WTC11 (cell line): Measurements from ENCODE around the gene ADGRB3. TPM values are rescaled to one million over a fixed set of nuclear protein-coding genes. Genes with fewer than 3 reads are reported as not detected.
A peak's percentile ranks its signal among the peaks of the same experiment; 100 is the strongest.

ENCODE experiments used
- ATAC-seq: fragments of 200-7000 bp; cut with Tn5 transposase; 2 replicates; pipeline ENCODE4 v1.10.0; 2021; ENCODE audit warnings: mild to moderate bottlenecking, moderate library complexity
- CTCF ChIA-PET: fragments of 300-600 bp; sonication (Branson Sonifier 250); formaldehyde crosslinking; loops from one replicate; lab custom pipeline; 2021; ENCODE audit warnings: antibody characterized with exemption; lab: Charles Lee
- POLR2A ChIA-PET: fragments of 350-600 bp; sonication (Branson Sonifier 250); formaldehyde crosslinking; loops from one replicate; lab custom pipeline; 2021; ENCODE audit warnings: antibody characterized with exemption; lab: Charles Lee
- DNase-seq: peaks from one replicate; pipeline ENCODE4 v3.0.0; 2021; ENCODE audit warnings: low spot score
- H3K27ac Mint-ChIP-seq: 2 replicates; pipeline ENCODE4 v1.8.0; 2021; ENCODE audit warnings: mixed read lengths
- H3K27me3 Mint-ChIP-seq: 2 replicates; pipeline ENCODE4 v1.8.0; 2021; ENCODE audit warnings: low read depth, mild to moderate bottlenecking, moderate library complexity, mixed read lengths
- H3K36me3 Mint-ChIP-seq: 2 replicates; pipeline ENCODE4 v1.8.0; 2021; ENCODE audit warnings: mixed read lengths
- H3K4me1 Mint-ChIP-seq: 2 replicates; pipeline ENCODE4 v1.8.0; 2022; ENCODE audit warnings: mixed read lengths
- H3K4me3 Mint-ChIP-seq: 2 replicates; pipeline ENCODE4 v1.8.0; 2021; ENCODE audit warnings: mild to moderate bottlenecking, moderate library complexity, mixed read lengths
- H3K9me3 Mint-ChIP-seq: 2 replicates; pipeline ENCODE4 v1.8.0; 2021; ENCODE audit warnings: mixed read lengths
- ATF1 ChIP-seq: sonication (generic); formaldehyde crosslinking; IDR thresholded peaks from 2 replicates; pipeline ENCODE4 v1.8.1; 2023; ENCODE audit warnings: mild to moderate bottlenecking, moderate library complexity, missing genetic modification reagents
- ATF3 ChIP-seq: sonication (generic); formaldehyde crosslinking; conservative IDR thresholded peaks from 2 replicates; pipeline ENCODE4 v1.8.1; 2022; ENCODE audit warnings: mild to moderate bottlenecking, missing genetic modification reagents
- CREB1 ChIP-seq: sonication (generic); formaldehyde crosslinking; IDR thresholded peaks from 2 replicates; pipeline ENCODE4 v1.8.0; 2023; ENCODE audit warnings: mild to moderate bottlenecking, missing genetic modification reagents
- E2F1 ChIP-seq: sonication (generic); formaldehyde crosslinking; IDR thresholded peaks from 2 replicates; pipeline ENCODE4 v1.8.0; 2022; ENCODE audit warnings: mild to moderate bottlenecking, missing genetic modification reagents
- E2F4 ChIP-seq: sonication (generic); formaldehyde crosslinking; IDR thresholded peaks from 2 replicates; pipeline ENCODE4 v1.8.1; 2022; ENCODE audit warnings: low read depth, mild to moderate bottlenecking, moderate library complexity, missing genetic modification reagents, borderline replicate concordance
- E2F5 ChIP-seq: sonication (generic); formaldehyde crosslinking; IDR thresholded peaks from 2 replicates; pipeline ENCODE4 v1.8.1; 2022; ENCODE audit warnings: mild to moderate bottlenecking, moderate library complexity, missing genetic modification reagents
- ETV6 ChIP-seq: sonication (generic); formaldehyde crosslinking; IDR thresholded peaks from 2 replicates; pipeline ENCODE4 v1.8.1; 2022; ENCODE audit warnings: mild to moderate bottlenecking, missing genetic modification reagents
- FOXJ3 ChIP-seq: sonication (generic); formaldehyde crosslinking; IDR thresholded peaks from 2 replicates; pipeline ENCODE4 v1.9.0; 2021; ENCODE audit warnings: missing genetic modification reagents, mild to moderate bottlenecking, borderline replicate concordance
- FOXK1 ChIP-seq: sonication (generic); formaldehyde crosslinking; IDR thresholded peaks from 2 replicates; pipeline ENCODE4 v1.8.0; 2022; ENCODE audit warnings: mild to moderate bottlenecking, moderate library complexity, missing genetic modification reagents
- GABPB1 ChIP-seq: sonication (generic); formaldehyde crosslinking; IDR thresholded peaks from 2 replicates; pipeline ENCODE4 v1.8.1; 2023; ENCODE audit warnings: mild to moderate bottlenecking, missing genetic modification reagents
- HMGXB4 ChIP-seq: sonication (generic); formaldehyde crosslinking; IDR thresholded peaks from 2 replicates; pipeline ENCODE4 v1.8.1; 2023; ENCODE audit warnings: mild to moderate bottlenecking, moderate library complexity, missing genetic modification reagents
- JAZF1 ChIP-seq: fragments of 250-450 bp; sonication (Bioruptor Pico); IDR thresholded peaks from 2 replicates; pipeline ENCODE4 v1.9.0; 2021; ENCODE audit warnings: moderate library complexity, mild to moderate bottlenecking, inconsistent platforms
- MAX ChIP-seq: sonication (generic); formaldehyde crosslinking; IDR thresholded peaks from 2 replicates; pipeline ENCODE4 v1.8.0; 2022; ENCODE audit warnings: mild to moderate bottlenecking, missing genetic modification reagents
- MLX ChIP-seq: sonication (generic); formaldehyde crosslinking; IDR thresholded peaks from 2 replicates; pipeline ENCODE4 v1.8.1; 2023; ENCODE audit warnings: mild to moderate bottlenecking, missing genetic modification reagents, moderate library complexity
- MYBL2 ChIP-seq: sonication (generic); formaldehyde crosslinking; IDR thresholded peaks from 2 replicates; pipeline ENCODE4 v1.8.1; 2023; ENCODE audit warnings: mild to moderate bottlenecking, moderate library complexity, missing genetic modification reagents
- TP53 ChIP-seq: sonication (generic); formaldehyde crosslinking; IDR thresholded peaks from 2 replicates; pipeline ENCODE4 v1.8.1; 2023; ENCODE audit warnings: mild to moderate bottlenecking, missing genetic modification reagents
- ZBTB21 ChIP-seq: sonication (generic); formaldehyde crosslinking; IDR thresholded peaks from 2 replicates; pipeline ENCODE4 v1.8.1; 2023; ENCODE audit warnings: mild to moderate bottlenecking, missing genetic modification reagents, borderline replicate concordance
- ZMAT4 ChIP-seq: fragments of 250-450 bp; sonication (Bioruptor Pico); IDR thresholded peaks from 2 replicates; pipeline ENCODE4 v1.9.0; 2021; ENCODE audit warnings: mild to moderate bottlenecking
- ZNF396 ChIP-seq: fragments of 250-450 bp; sonication (Bioruptor Pico); IDR thresholded peaks from 2 replicates; pipeline ENCODE4 v1.8.0; 2021; ENCODE audit warnings: mild to moderate bottlenecking, moderate library complexity, borderline replicate concordance
- ZNF512 ChIP-seq: sonication (generic); formaldehyde crosslinking; IDR thresholded peaks from 2 replicates; pipeline ENCODE4 v1.8.1; 2022; ENCODE audit warnings: missing genetic modification reagents, borderline replicate concordance
- total RNA-seq: library from RNA; stranded (reverse); gene quantifications from 3 replicates; pipeline ENCODE4 v1.2.3, GENCODE V29; 2021

The ADGRB3 gene
- total RNA-seq, 1 experiment from 2014 or later: 1.9 TPM

GRCh38 chr6:68691120-68691519, 56.0 kb downstream of the ADGRB3 start:
- ChIA-PET POLR2A (no interaction called here), CTCF (no interaction called here)
- Mint-ChIP-seq H3K27ac (no peak overlapping the region), H3K4me3 (no peak overlapping the region), H3K27me3 (no peaks in the 10 kb centered on the region), H3K9me3 (no peaks in the 10 kb centered on the region), H3K36me3 (no peaks in the 10 kb centered on the region), H3K4me1 (peaks cover 19% of the 10 kb centered on the region)
- no peak for ATAC-seq
- DNase-seq: no peak
- no peak for TF ChIP-seq CREB1

- H3K4me1 Mint-ChIP-seq: peaks cover 14% of the 10 kb centered on the region
- POLR2A ChIA-PET: no interaction called here
- no peaks in the 10 kb centered on the region for H3K27me3 Mint-ChIP-seq
- ATAC-seq: no peak
- no peak for TF ChIP-seq ATF3 (CRISPR knock-in tag)
- no peak for DNase-seq
- no peak overlapping the region for H3K4me3 Mint-ChIP-seq
- H3K36me3 Mint-ChIP-seq: no peaks in the 10 kb centered on the region
- CTCF ChIA-PET: no interaction called here
- H3K9me3 Mint-ChIP-seq: no peaks in the 10 kb centered on the region
- H3K27ac Mint-ChIP-seq: no peak overlapping the region
Measured at GRCh38 chr6:68693271-68693670, 58.2 kb downstream of the ADGRB3 start.

GRCh38 chr6:68695403-68695802, 60.3 kb downstream of the ADGRB3 start:
- ATAC-seq (no peak), DNase-seq (no peak)
- no peak overlapping the region for H3K4me3 Mint-ChIP-seq
- no peaks in the 10 kb centered on the region for H3K27me3 Mint-ChIP-seq
- H3K27ac Mint-ChIP-seq: no peak overlapping the region
- H3K36me3 Mint-ChIP-seq: no peaks in the 10 kb centered on the region
- peaks cover 18% of the 10 kb centered on the region for H3K4me1 Mint-ChIP-seq
- ChIA-PET CTCF (no interaction called here), POLR2A (no interaction called here)
- no peaks in the 10 kb centered on the region for H3K9me3 Mint-ChIP-seq
- TF ChIP-seq MAX (CRISPR knock-in tag): no peak
- TF ChIP-seq GABPB1 (CRISPR knock-in tag): no peak
- no peak for TF ChIP-seq FOXK1 (CRISPR knock-in tag)
- no peak for TF ChIP-seq ETV6 (CRISPR knock-in tag)
- no peak for TF ChIP-seq MYBL2 (CRISPR knock-in tag)
- no peak for TF ChIP-seq E2F4 (CRISPR knock-in tag)
- no peak for TF ChIP-seq JAZF1 (CRISPR knock-in tag)
- no peak for TF ChIP-seq ATF1 (CRISPR knock-in tag)
- TF ChIP-seq E2F5: no peak
- no peak for TF ChIP-seq HMGXB4
- no peak for TF ChIP-seq ZBTB21 (CRISPR knock-in tag)

GRCh38 chr6:68695838-68696237, 60.8 kb downstream of the ADGRB3 start:
- H3K4me1 Mint-ChIP-seq: peaks cover 20% of the 10 kb centered on the region
- no peaks in the 10 kb centered on the region for H3K27me3 Mint-ChIP-seq
- H3K27ac Mint-ChIP-seq: peak overlapping the region; percentile 72; the same call in 1 of the 2 replicates
- H3K36me3 Mint-ChIP-seq: no peaks in the 10 kb centered on the region
- H3K9me3 Mint-ChIP-seq: no peaks in the 10 kb centered on the region
- ATAC-seq: no peak
- H3K4me3 Mint-ChIP-seq: no peak overlapping the region
- ChIA-PET POLR2A (no interaction called here), CTCF (no interaction called here)
- no peak for DNase-seq
- TF ChIP-seq ZMAT4: no peak
- TF ChIP-seq TP53 (CRISPR knock-in tag): no peak
- no peak for TF ChIP-seq MLX
- no peak for TF ChIP-seq ZNF512
- no peak for TF ChIP-seq FOXK1 (CRISPR knock-in tag)
- no peak for TF ChIP-seq FOXJ3 (CRISPR knock-in tag)
- TF ChIP-seq E2F1 (CRISPR knock-in tag): no peak
- TF ChIP-seq E2F5: no peak
- TF ChIP-seq ZNF396: no peak
